H1 (cell line): ENCODE results near the gene CAMTA1. TPM values are rescaled to one million over a fixed set of nuclear protein-coding genes. Genes with fewer than 3 reads are reported as not detected.

ENCODE experiments used
- CTCF ChIA-PET: fragments of 300-600 bp; sonication (Branson Sonifier 250); formaldehyde crosslinking; loops from one replicate; lab custom pipeline; 2021; ENCODE audit not compliant: partially characterized antibody; lab: Charles Lee
- POLR2A ChIA-PET: fragments of 300-600 bp; sonication (Branson Sonifier 250); formaldehyde crosslinking; loops from one replicate; lab custom pipeline; 2021; ENCODE audit warnings: inconsistent platforms; ENCODE audit not compliant: partially characterized antibody; lab: Charles Lee
- DNase-seq, 2 experiments: peaks; one replicate each; pipeline versions ENCODE4 v3.0.0 to v3.0.0-alpha.2; 2010 to 2022; ENCODE audit warnings: low spot score in 2 of 2, low read depth in 1 of 2, mixed read lengths in 1 of 2
- FAIRE-seq: peaks from 2 replicates; lab custom pipeline; 2011; peaks lifted over from hg19 to GRCh38; lab: Jason Lieb, UNC
- H2AFZ ChIP-seq: 2 replicates; pipeline ENCODE4 v1.8.1; 2012; ENCODE audit warnings: low read length, inconsistent platforms
- H2AK5ac ChIP-seq: 2 replicates; pipeline ENCODE4 v1.6.1; 2013; ENCODE audit warnings: low read depth, low read length
- H2BK120ac ChIP-seq: replicated peaks from 2 replicates; pipeline ENCODE3; 2013; ENCODE audit warnings: low read depth, low read length, inconsistent platforms
- H2BK12ac ChIP-seq: 2 replicates; pipeline ENCODE4 v1.6.1; 2013; ENCODE audit warnings: low read depth, low read length
- H2BK15ac ChIP-seq: 2 replicates; pipeline ENCODE4 v1.6.1; 2013; ENCODE audit warnings: low read length
- H2BK20ac ChIP-seq: 2 replicates; pipeline ENCODE4 v1.6.1; 2013; ENCODE audit warnings: low read length
- H2BK5ac ChIP-seq: 2 replicates; pipeline ENCODE4 v1.6.1; 2013; ENCODE audit warnings: low read depth, low read length
- H3K14ac ChIP-seq: 2 replicates; pipeline ENCODE4 v1.6.1; 2013; ENCODE audit warnings: inconsistent platforms; ENCODE audit not compliant: insufficient read length
- H3K18ac ChIP-seq: 2 replicates; pipeline ENCODE4 v1.6.1; 2013; ENCODE audit warnings: low read length; ENCODE audit errors: extremely low read depth
- H3K23ac ChIP-seq: 2 replicates; pipeline ENCODE4 v1.6.1; 2013; ENCODE audit warnings: inconsistent platforms; ENCODE audit not compliant: insufficient read length
- H3K23me2 ChIP-seq: 2 replicates; pipeline ENCODE4 v1.6.1; 2013; ENCODE audit warnings: low read depth, low read length
- H3K27ac ChIP-seq: 2 replicates; pipeline ENCODE4 v1.6.1; 2011; ENCODE audit warnings: low read depth, low read length, inconsistent platforms
- H3K27me3 ChIP-seq, 4 experiments: replicated peaks in 1 of 4; 1 replicate in 1 of 4; 2 replicates in 3 of 4; pipeline versions ENCODE4 v1.6.1 to v1.8.1; 2011 to 2013; ENCODE audit warnings: low read length in 3 of 4, mild to moderate bottlenecking in 3 of 4, inconsistent platforms in 2 of 4, mixed read lengths in 2 of 4, moderate library complexity in 1 of 4; ENCODE audit not compliant: control insufficient read depth in 3 of 4, insufficient read depth in 3 of 4; ENCODE audit errors: extremely low read depth in 1 of 4
- H3K36me3 ChIP-seq, 4 experiments: 2 replicates each; pipeline versions ENCODE4 v1.6.1 to v1.8.1; 2011 to 2013; ENCODE audit warnings: mild to moderate bottlenecking in 4 of 4, low read length in 3 of 4, moderate library complexity in 2 of 4, control low read depth in 1 of 4, inconsistent platforms in 1 of 4; ENCODE audit not compliant: insufficient read depth in 4 of 4, control insufficient read depth in 2 of 4
- H3K4ac ChIP-seq: replicated peaks from 2 replicates; pipeline ENCODE3; 2013; ENCODE audit warnings: low read length, low read depth, mixed read lengths, inconsistent platforms; ENCODE audit not compliant: insufficient read length
- H3K4me1 ChIP-seq, 4 experiments: replicated peaks in 1 of 4; 1 replicate in 1 of 4; 2 replicates in 3 of 4; pipeline versions ENCODE4 v1.6.1 to v1.8.1; 2011 to 2013; ENCODE audit warnings: low read length in 3 of 4, inconsistent platforms in 2 of 4, mixed read lengths in 1 of 4; ENCODE audit not compliant: insufficient read depth in 4 of 4, control insufficient read depth in 3 of 4
- H3K4me2 ChIP-seq, 2 experiments: 2 replicates each; pipeline versions ENCODE4 v1.6.1 to v1.8.1; 2011 to 2013; ENCODE audit warnings: low read depth in 2 of 2, low read length in 2 of 2, control low read depth in 1 of 2, inconsistent platforms in 1 of 2, mild to moderate bottlenecking in 1 of 2; ENCODE audit not compliant: insufficient read depth in 1 of 2
- H3K4me3 ChIP-seq, 4 experiments: fragments of 200-600, 300-600 bp in 1 of 4; sonication (generic), shearing (Covaris generic), sonication (Bioruptor Twin) in 1 of 4; 2 replicates each; pipeline versions ENCODE4 v1.5.1 to v1.8.1; 2011 to 2016; ENCODE audit warnings: low read length in 4 of 4, low read depth in 3 of 4, control low read depth in 2 of 4, inconsistent platforms in 2 of 4, mild to moderate bottlenecking in 2 of 4, mixed read lengths in 1 of 4, moderate library complexity in 1 of 4; ENCODE audit not compliant: insufficient read depth in 2 of 4; ENCODE audit errors: extremely low read depth in 1 of 4
- H3K56ac ChIP-seq: replicated peaks from 2 replicates; pipeline ENCODE3; 2013; ENCODE audit warnings: low read depth, mild to moderate bottlenecking, mixed read lengths, low read length, inconsistent platforms; ENCODE audit not compliant: insufficient read length
- H3K79me1 ChIP-seq: 2 replicates; pipeline ENCODE4 v1.6.1; 2013; ENCODE audit warnings: low read depth, low read length, control low read depth
- H3K79me2 ChIP-seq, 2 experiments: 2 replicates each; pipeline versions ENCODE4 v1.6.1 to v1.8.1; 2012 to 2013; ENCODE audit warnings: low read length in 2 of 2, mild to moderate bottlenecking in 2 of 2, inconsistent platforms in 1 of 2; ENCODE audit not compliant: insufficient read depth in 2 of 2, control insufficient read depth in 1 of 2
- H3K9ac ChIP-seq, 4 experiments: replicated peaks in 1 of 4; 1 replicate in 1 of 4; 2 replicates in 3 of 4; pipeline versions ENCODE4 v1.6.1 to v1.8.1; 2011 to 2013; ENCODE audit warnings: low read depth in 3 of 4, low read length in 3 of 4, control low read depth in 2 of 4, mild to moderate bottlenecking in 2 of 4, moderate library complexity in 2 of 4, inconsistent platforms in 1 of 4; ENCODE audit errors: extremely low read depth in 1 of 4
- H3K9me3 ChIP-seq, 2 experiments: 2 replicates each; pipeline versions ENCODE4 v1.6.1 to v1.8.1; 2012 to 2013; ENCODE audit warnings: mild to moderate bottlenecking in 2 of 2, moderate library complexity in 2 of 2, control low read depth in 1 of 2, inconsistent platforms in 1 of 2, low read depth in 1 of 2, low read length in 1 of 2, mixed read lengths in 1 of 2; ENCODE audit not compliant: insufficient read depth in 2 of 2
- H4K20me1 ChIP-seq, 2 experiments: replicated peaks in 1 of 2; 2 replicates each; pipeline versions ENCODE3 to v1.8.1; 2011 to 2013; ENCODE audit warnings: inconsistent platforms in 2 of 2, low read length in 2 of 2, mild to moderate bottlenecking in 1 of 2; ENCODE audit not compliant: insufficient read depth in 2 of 2, control insufficient read depth in 1 of 2
- H4K5ac ChIP-seq: 2 replicates; pipeline ENCODE4 v1.6.1; 2013; ENCODE audit warnings: low read length, low read depth, mixed read lengths, inconsistent platforms; ENCODE audit not compliant: insufficient read length
- H4K8ac ChIP-seq: 2 replicates; pipeline ENCODE4 v1.8.0; 2013; ENCODE audit warnings: mild to moderate bottlenecking, moderate library complexity, low read length, inconsistent platforms; ENCODE audit not compliant: insufficient read depth; ENCODE audit errors: extremely low read depth
- H4K91ac ChIP-seq: replicated peaks from 2 replicates; pipeline ENCODE3; 2013; ENCODE audit warnings: low read length, mixed read lengths, inconsistent platforms; ENCODE audit not compliant: insufficient read length
- CHD1 ChIP-seq: IDR thresholded peaks from 2 replicates; pipeline ENCODE4 v1.6.1; 2012; ENCODE audit warnings: low read depth, low read length, improper control_type of control experiment
- EGR1 ChIP-seq: IDR thresholded peaks from 2 replicates; pipeline ENCODE4 v1.6.1; 2011; ENCODE audit warnings: low read depth, low read length, borderline replicate concordance
- POLR2A ChIP-seq, 2 experiments: IDR thresholded peaks; 1 replicate in 1 of 2; 2 replicates in 1 of 2; pipeline ENCODE4 v1.6.1; 2011; ENCODE audit warnings: low read depth in 2 of 2, low read length in 2 of 2, mild to moderate bottlenecking in 2 of 2; ENCODE audit errors: control extremely low read depth in 1 of 2
- SRF ChIP-seq: IDR thresholded peaks from 2 replicates; pipeline ENCODE4 v1.6.1; 2011; ENCODE audit warnings: mild to moderate bottlenecking, low read depth, low read length, moderate library complexity
- TCF12 ChIP-seq: IDR thresholded peaks from 2 replicates; pipeline ENCODE4 v1.6.1; 2011; ENCODE audit warnings: low read depth, mild to moderate bottlenecking, low read length
- WGBS, 2 experiments: shearing (Covaris generic) in 1 of 2; methylation state at CpG; one replicate each; pipeline versions ENCODE4 v1.1.6 to v1.1.7; 2013 to 2015; ENCODE audit warnings: low lambda C conversion rate in 2 of 2, mixed read lengths in 2 of 2, inconsistent platforms in 1 of 2, low coverage in 1 of 2, missing lambda C conversion rate in 1 of 2; ENCODE audit not compliant: insufficient replicate concordance in 2 of 2, insufficient coverage in 1 of 2, insufficient read length in 1 of 2; ENCODE audit errors: extremely low coverage in 1 of 2, missing lambda C conversion rate in 1 of 2; 5-methylcytosine and 5-hydroxymethylcytosine counted together
- polyA plus RNA-seq, 7 experiments: library from polyadenylated mRNA; depleted of rRNA in 3 of 7; stranded (reverse) in 5 of 7; unstranded in 2 of 7; fragments of >200 nt in 5 of 7; fragments of 200-250 nt in 2 of 7; gene quantifications; 1 replicate in 5 of 7; 2 replicates in 1 of 7; 4 replicates in 1 of 7; pipeline versions ENCODE4 v1.2.1 to v1.2.3, GENCODE V29; 2011 to 2013; ENCODE audit warnings: missing spikeins in 2 of 7, mixed read lengths in 2 of 7
- total RNA-seq: library from RNA; stranded (reverse); fragmentation: NEBNext Ultra II Directional; extraction: Animal tissue kit (Norgen Biotek cat#: 25700); gene quantifications from 2 replicates; pipeline ENCODE4 v1.2.1, GENCODE V29; 2021

CAMTA1 gene
- total and polyA plus RNA-seq, 2 of the 8 experiments (the other 6 are each of a cell fraction or from before 2014, with no cell fraction given): 65.0 to 119 TPM

- H3K27ac ChIP-seq: no peak overlapping the region
- no peak overlapping the region for H4K91ac ChIP-seq
- no peak overlapping the region for H2BK15ac ChIP-seq
- no peak overlapping the region for H2AFZ ChIP-seq
- no peaks in the 10 kb centered on the region for H3K79me1 ChIP-seq
- CTCF ChIA-PET: interaction anchor here (0.6 to 3.7 kb wide), 20 partner anchors 12 to 444 kb away, joined by 3 to 17 read pairs (median 3); no protein-coding TSS in a partner anchor
- H2BK20ac ChIP-seq: no peak overlapping the region
- DNase-seq (no peak), FAIRE-seq (no peak)
- no peak overlapping the region for H3K4me3 ChIP-seq
- H3K9me3 ChIP-seq: no peaks in the 10 kb centered on the region
- no peaks in the 10 kb centered on the region; a peak in 3 of 7 replicates for H3K4me1 ChIP-seq
- H3K79me2 ChIP-seq: no peaks in the 10 kb centered on the region
- no peak overlapping the region for H3K23ac ChIP-seq
- H4K5ac ChIP-seq: no peak overlapping the region
- H3K23me2 ChIP-seq: no peaks in the 10 kb centered on the region
- TF ChIP-seq SRF (no peak), POLR2A (IDR thresholded peaks at IDR 0.05; ENCODE audit: control extremely low read depth in 1 of 2, low read depth in 2 of 2, low read length in 2 of 2) (no peak), CHD1 (no peak), EGR1 (no peak), TCF12 (no peak)
- no peak overlapping the region for H3K56ac ChIP-seq
- no peak overlapping the region for H3K4ac ChIP-seq
- no peak overlapping the region for H3K18ac ChIP-seq
- no peak overlapping the region for H2AK5ac ChIP-seq
- H3K14ac ChIP-seq: no peak overlapping the region
- no peak overlapping the region for H3K4me2 ChIP-seq
- H2BK12ac ChIP-seq: no peak overlapping the region
- POLR2A ChIA-PET: no interaction called here
- no peak overlapping the region for H2BK120ac ChIP-seq
- no peak overlapping the region for H3K9ac ChIP-seq
- no peak overlapping the region for H2BK5ac ChIP-seq
- no peak overlapping the region for H4K8ac ChIP-seq
- H3K36me3 ChIP-seq: no peaks in the 10 kb centered on the region
- no peaks in the 10 kb centered on the region; a peak in 1 of 7 replicates for H3K27me3 ChIP-seq
- no peaks in the 10 kb centered on the region for H4K20me1 ChIP-seq
- WGBS, 2 experiments: 93% methylated on average over 10 of the region's 10 CpGs; no CpG with 5 or more reads in 1 of the 2 experiments
Measured at GRCh38 chr1:7224081-7224534, 438.9 kb downstream of the CAMTA1 start.
